22Rv1 (cell line): ENCODE measurements around the gene HSPB9.

Source experiments
- ZFX ChIP-seq: fragments of 450-650 bp; IDR thresholded peaks from 2 replicates; pipeline ENCODE4 v1.6.1; 2017; ENCODE audit warnings: antibody characterized with exemption, borderline replicate concordance
- TF ChIP-seq, protein P1 (sequence below): fragments of 450-650 bp; IDR thresholded peaks from 2 replicates; pipeline ENCODE4 v1.5.1; 2017; ENCODE audit warnings: mild to moderate bottlenecking

GRCh38 chr17:42127414-42127813 is 4.8 kb downstream of the HSPB9 start:
- TF ChIP-seq, protein P1, sequence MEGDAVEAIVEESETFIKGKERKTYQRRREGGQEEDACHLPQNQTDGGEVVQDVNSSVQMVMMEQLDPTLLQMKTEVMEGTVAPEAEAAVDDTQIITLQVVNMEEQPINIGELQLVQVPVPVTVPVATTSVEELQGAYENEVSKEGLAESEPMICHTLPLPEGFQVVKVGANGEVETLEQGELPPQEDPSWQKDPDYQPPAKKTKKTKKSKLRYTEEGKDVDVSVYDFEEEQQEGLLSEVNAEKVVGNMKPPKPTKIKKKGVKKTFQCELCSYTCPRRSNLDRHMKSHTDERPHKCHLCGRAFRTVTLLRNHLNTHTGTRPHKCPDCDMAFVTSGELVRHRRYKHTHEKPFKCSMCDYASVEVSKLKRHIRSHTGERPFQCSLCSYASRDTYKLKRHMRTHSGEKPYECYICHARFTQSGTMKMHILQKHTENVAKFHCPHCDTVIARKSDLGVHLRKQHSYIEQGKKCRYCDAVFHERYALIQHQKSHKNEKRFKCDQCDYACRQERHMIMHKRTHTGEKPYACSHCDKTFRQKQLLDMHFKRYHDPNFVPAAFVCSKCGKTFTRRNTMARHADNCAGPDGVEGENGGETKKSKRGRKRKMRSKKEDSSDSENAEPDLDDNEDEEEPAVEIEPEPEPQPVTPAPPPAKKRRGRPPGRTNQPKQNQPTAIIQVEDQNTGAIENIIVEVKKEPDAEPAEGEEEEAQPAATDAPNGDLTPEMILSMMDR, result no peak
- TF ChIP-seq ZFX, result no peak
